ENCODE results near the gene HSP90AB1. TPM values are rescaled to one million over a fixed set of nuclear protein-coding genes. Genes with fewer than 3 reads are reported as not detected.

The HSP90AB1 gene
- total RNA-seq, 1 experiment from 2014 or later = 1,280 TPM

GRCh38 chr6:44219053-44219814, 27.7 kb upstream of the HSP90AB1 start:
- POLR2A ChIA-PET (ENCODE audit: unreplicated experiment) = no interaction called here
- no peaks in the 10 kb centered on the region for H4K20me1 ChIP-seq (ENCODE audit: low read length)
- peak overlapping the region; percentile 98 for H2AFZ ChIP-seq (ENCODE audit: low read length)
- H3K9me3 ChIP-seq (ENCODE audit: low read length) = no peaks in the 10 kb centered on the region
- H3K9me2 ChIP-seq (replicated peaks; ENCODE audit: low read length) = no peaks in the 10 kb centered on the region
- intact Hi-C loops (cut with micrococcal nuclease) = no loop called here
- peaks cover 21% of the 10 kb centered on the region for H3K4me1 ChIP-seq (ENCODE audit: insufficient read depth, low read length)
- H3F3A ChIP-seq (ENCODE audit: low read length, unreplicated experiment) = peaks cover 4% of the 10 kb centered on the region
- peaks cover 5% of the 10 kb centered on the region for H3K79me2 ChIP-seq (ENCODE audit: low read length)
- no peak for TF ChIP-seq EZH2 (IDR thresholded peaks at IDR 0.05; ENCODE audit: low read length, unreplicated experiment)
- no peak for TF ChIP-seq EZH2phosphoT487 (IDR thresholded peaks at IDR 0.05; ENCODE audit: borderline replicate concordance, low read length)
- TF ChIP-seq CTCF (conservative IDR thresholded peaks at IDR 0.05; ENCODE audit: low read depth, low read length) = no peak
- peak overlapping the region; percentile 52; the same call in 1 of the 2 replicates for H3K9ac ChIP-seq (ENCODE audit: low read length)
- no peak overlapping the region for H3K27ac ChIP-seq (ENCODE audit: low read length)
- peak overlapping the region; percentile 85 for H3K4me2 ChIP-seq (ENCODE audit: low read length)
- peak overlapping the region; percentile 70 for H3K4me3 ChIP-seq (ENCODE audit: low read length)
- CTCF ChIA-PET = no interaction called here
- DNase-seq (peak; percentile 72), ATAC-seq (peak; percentile 58)
- no peaks in the 10 kb centered on the region for H3K36me3 ChIP-seq (ENCODE audit: low read depth, low read length)
- BruUV-seq (replicated peaks) = TSS peak; percentile 60
- H3K27me3 ChIP-seq (ENCODE audit: low read length) = no peaks in the 10 kb centered on the region

GRCh38 chr6:44219815-44220784, 26.8 kb upstream of the HSP90AB1 start:
- DNase-seq = no peak
- no peak overlapping the region for H3K9ac ChIP-seq (ENCODE audit: low read length)
- H3K79me2 ChIP-seq (ENCODE audit: low read length) = peaks cover 13% of the 10 kb centered on the region
- no peaks in the 10 kb centered on the region for H3K9me2 ChIP-seq (replicated peaks; ENCODE audit: low read length)
- H3K27me3 ChIP-seq (ENCODE audit: low read length) = no peaks in the 10 kb centered on the region
- H3K4me1 ChIP-seq (ENCODE audit: insufficient read depth, low read length) = peaks cover 29% of the 10 kb centered on the region
- CTCF ChIA-PET = interaction anchor here (0.6 kb wide), 1 partner anchor 35 kb away, joined by 3 read pairs; no protein-coding TSS in a partner anchor
- H3K4me2 ChIP-seq (ENCODE audit: low read length) = peak overlapping the region; percentile 85
- TF ChIP-seq CTCF (conservative IDR thresholded peaks at IDR 0.05; ENCODE audit: low read depth, low read length) (no peak), EZH2 (IDR thresholded peaks at IDR 0.05; ENCODE audit: low read length, unreplicated experiment) (no peak), EZH2phosphoT487 (IDR thresholded peaks at IDR 0.05; ENCODE audit: borderline replicate concordance, low read length) (no peak)
- peaks cover 4% of the 10 kb centered on the region for H3F3A ChIP-seq (ENCODE audit: low read length, unreplicated experiment)
- ATAC-seq = no peak
- H3K9me3 ChIP-seq (ENCODE audit: low read length) = no peaks in the 10 kb centered on the region
- POLR2A ChIA-PET (ENCODE audit: unreplicated experiment) = no interaction called here
- H4K20me1 ChIP-seq (ENCODE audit: low read length) = peaks cover 5% of the 10 kb centered on the region; the same call in 1 of the 2 replicates
- no peaks in the 10 kb centered on the region for H3K36me3 ChIP-seq (ENCODE audit: low read depth, low read length)
- BruUV-seq (replicated peaks) = TSS peak; percentile 72
- H2AFZ ChIP-seq (ENCODE audit: low read length) = peak overlapping the region; percentile 46; the same call in 1 of the 2 replicates
- H3K4me3 ChIP-seq (ENCODE audit: low read length) = peak overlapping the region; percentile 70
- intact Hi-C loops (cut with micrococcal nuclease) = no loop called here
- no peak overlapping the region for H3K27ac ChIP-seq (ENCODE audit: low read length)

Measured in PC-3 (cell line).